Islet precursor cell (in vitro differentiated cells): Measurements from ENCODE around the gene BBX.

Experiments used
- DNase-seq: peaks from one replicate; pipeline ENCODE4 v3.0.0-alpha.2; 2018

BBX gene

DNA sequence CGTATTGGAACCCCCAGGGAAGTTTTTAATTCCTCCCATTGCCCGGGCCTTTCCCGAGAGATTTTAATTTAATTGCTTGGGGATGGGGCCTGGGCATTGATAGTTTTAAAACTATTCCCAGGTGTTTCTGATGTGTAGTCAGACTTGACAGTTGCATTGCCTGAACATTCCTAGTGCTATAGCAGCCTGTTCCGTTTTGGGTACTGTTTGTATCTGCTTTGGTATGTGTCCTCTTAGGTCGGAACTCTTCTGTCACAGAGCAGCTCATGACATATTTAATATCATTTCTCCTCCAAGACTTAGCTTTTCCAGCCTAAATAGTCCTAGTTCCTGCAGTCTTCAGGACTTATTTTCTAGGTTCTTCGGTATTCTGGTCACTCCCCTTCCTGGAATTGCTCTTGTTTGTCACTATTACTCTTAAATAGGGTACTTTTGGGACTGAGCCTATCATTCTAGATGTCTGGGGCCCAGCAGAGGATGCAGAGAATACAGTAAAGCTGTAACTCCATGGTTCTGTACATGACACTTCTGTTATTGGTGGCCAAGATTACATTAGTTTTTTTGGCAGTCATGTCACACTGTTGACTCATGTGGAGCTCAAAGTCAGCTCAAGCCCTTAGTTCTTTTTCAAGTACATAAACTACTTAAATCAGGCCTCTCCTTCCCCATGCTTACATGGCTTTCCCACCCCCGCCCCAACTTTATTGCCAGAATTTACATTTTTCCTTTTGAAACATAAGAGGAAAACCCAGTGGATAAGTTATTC is 81.5 kb downstream of the BBX start:
- DNase-seq = no peak

- DNase-seq = no peak
These were observed 89.2 kb downstream of the BBX start for GRCh38 chr3:107611775-107612469.

GRCh38 chr3:107612664-107613084 is 89.9 kb downstream of the BBX start:
- peak; percentile 64 for DNase-seq

DNA sequence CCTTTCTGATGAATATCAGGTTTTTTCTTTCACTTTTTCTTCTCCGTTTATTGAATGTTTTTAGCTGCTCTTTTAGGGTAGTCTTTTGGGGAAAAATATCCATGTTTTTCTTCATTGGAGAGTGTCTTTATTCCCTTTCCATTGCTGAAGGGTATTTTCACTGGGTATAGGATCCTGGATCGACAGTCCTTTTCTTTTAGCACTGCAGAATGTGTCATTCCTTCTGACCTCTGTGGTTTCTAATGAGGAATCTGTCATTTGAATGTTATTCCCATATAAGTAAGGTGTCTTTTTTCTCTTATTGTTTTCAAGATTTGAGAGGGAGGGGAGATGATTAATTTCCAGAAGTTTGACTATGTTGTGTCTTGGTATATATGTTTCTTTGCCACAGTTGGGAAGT is 96.8 kb downstream of the BBX start:
- no peak for DNase-seq

- DNase-seq = no peak
These were observed 97.8 kb downstream of the BBX start for GRCh38 chr3:107620534-107620933.

DNA sequence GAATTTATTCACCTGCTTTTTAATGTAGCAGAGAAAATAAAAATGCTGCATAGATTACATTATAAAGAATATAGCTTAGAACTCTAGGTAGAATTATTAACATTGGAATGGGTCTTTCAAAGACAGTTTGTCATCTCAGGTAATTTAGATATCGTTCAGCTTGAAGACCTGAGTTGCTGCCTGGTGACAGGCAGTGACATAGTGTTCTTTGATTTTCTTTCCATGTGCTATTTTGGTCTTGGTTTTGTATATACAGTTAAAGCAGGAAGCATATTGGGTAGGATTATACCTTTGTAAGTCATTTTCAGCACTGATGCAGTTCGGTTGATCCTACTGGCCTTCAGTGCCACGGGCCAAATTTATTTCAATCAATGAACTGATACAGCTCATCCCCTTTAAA is 98.7 kb downstream of the BBX start:
- DNase-seq = no peak

DNA sequence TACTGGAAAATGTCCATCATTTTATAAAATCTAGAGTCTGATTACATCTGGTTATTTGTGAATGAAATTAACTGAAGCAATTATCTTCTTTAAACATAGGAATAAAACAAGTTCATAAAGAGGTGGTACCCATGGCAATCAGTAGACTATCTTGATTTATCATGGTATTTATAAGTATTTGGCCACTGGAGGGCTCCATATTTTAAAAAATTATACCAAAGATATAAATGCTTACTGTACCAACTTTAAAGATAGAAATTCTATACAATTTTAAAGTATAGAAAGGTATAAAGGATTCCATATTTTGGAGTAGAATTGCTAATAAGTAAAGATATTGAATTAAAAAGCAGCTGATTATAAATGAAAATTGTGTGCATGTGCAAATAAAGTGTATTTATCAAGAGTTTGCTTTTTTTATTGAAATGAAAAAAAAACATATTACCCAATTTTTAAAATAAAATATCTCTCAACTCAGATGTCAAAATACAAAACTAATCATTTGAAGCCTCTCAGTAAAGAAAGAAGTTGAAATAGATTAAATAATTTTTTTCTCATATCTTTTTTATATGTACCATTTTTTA is 105.3 kb downstream of the BBX start:
- no peak for DNase-seq

- no peak for DNase-seq
These were observed 106.8 kb downstream of the BBX start for GRCh38 chr3:107629566-107629965.

DNA sequence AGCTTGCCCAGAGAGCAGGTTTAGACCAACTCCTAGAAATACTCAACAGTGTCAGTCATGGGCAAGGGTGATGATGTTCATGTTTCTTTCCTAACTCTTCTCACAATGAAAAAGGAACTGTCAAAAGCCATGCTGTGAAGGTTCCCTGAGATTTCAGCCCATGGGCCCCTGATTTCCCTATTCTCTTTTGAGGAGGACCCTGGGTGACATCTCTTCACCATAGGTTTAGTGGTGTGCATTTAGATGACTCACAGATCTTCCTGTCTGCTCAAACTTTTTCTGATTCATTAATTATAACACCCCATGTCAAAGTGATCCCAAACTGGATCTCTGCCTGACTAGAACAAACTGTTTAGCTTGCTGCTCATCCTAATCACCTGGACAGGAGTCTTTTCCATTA is 108.0 kb downstream of the BBX start:
- DNase-seq = no peak

DNA sequence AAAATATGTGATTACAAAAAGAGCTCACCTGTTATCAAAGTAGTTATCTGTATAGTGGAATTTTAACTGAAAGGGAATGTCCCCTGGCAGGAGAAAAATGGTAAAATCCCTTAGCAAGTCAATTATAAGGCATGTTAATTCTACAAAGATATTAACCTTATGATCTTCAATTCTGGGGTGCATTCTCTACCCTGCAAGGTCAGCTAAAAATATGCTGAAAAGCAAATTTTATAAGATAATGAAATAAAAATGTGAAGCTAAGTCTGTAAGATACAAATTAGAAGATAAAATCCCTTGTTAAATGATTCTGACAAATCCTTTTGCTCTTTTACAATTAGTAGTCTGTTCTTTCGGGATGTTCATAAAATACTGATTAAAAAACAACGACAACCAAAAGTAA is 109.8 kb downstream of the BBX start:
- no peak for DNase-seq

GRCh38 chr3:107633327-107634098 is 110.8 kb downstream of the BBX start:
- no peak for DNase-seq

GRCh38 chr3:107634099-107634489 is 111.3 kb downstream of the BBX start:
- no peak for DNase-seq

DNA sequence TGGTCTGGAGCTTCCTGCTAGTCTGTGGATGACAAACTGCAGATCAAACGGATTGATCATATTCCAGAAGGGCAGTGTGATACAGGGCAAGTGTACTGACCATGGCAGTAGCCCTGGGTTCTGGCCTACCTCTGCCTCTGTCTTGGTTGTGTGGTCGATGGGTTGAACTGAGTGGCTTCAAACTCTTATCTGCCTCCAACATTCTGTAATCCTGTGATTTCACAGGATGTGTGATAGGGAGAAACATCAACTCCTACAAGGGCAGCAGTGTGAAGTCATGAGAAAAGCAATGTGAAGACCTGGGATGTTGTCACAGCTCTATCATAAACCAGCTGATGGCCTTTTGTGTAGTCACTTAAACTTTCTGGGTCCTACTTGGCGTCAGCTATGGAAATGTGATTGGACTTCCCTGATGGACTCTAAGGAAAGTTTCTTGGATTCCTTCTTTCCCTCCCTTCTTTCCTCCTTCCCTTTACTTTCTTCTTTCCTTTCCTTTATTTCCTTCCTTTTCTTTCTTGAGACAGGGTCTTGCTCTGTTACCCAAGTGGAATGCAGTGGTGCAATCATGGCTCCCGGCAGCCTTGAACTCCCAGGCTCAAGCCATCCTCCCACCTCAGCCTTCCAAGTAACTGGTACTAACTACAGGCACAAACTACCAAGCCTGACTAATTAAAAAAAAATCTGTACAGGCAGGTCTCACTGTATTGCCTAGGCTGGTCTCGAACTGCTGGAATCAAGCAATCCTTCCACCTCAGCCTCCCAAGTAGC is 114.8 kb downstream of the BBX start:
- DNase-seq = no peak

GRCh38 chr3:107641572-107642307 is 119.0 kb downstream of the BBX start:
- no peak for DNase-seq

DNA sequence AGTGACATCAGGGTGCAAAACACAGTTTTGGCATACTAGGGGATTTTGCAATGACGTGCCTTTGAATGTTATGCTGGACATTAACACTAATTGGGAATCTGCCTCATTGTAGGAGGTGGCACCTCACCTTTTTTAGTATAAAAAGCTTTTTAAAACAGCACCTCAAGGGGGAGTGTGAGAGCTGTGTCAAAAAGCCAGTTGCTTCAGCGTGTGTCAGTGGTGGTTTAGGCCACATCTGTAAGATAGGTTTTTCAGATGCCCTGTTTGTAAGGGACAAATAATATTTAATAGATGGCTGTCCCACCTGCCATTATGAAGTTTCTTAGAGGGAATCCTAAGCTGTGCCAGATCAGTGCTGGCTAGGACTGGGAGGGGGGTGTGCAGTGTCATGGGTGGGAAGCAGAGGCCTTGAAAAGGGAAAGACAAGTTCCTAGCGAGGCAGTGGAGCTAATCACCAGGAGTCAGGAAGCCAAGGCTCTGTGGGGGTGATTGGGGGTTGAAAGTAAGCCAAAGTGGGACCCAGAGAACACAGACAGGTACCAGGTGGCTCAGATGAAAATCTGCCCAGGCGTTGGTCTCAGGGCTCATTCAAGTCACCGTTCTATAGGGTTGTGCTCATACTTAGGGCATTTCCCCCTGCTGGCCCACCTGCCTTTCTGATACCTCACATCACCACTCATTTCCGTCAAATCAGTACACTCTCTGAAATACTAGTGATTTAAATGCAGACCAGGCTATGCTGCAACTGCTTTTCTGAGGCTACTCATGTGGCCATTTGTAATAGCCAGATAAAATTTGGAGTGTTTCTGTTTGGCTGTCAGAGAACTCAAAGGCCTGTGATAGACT is 120.5 kb downstream of the BBX start:
- DNase-seq = no peak

- DNase-seq = no peak
These were observed 121.9 kb downstream of the BBX start for GRCh38 chr3:107644631-107645030.

DNA sequence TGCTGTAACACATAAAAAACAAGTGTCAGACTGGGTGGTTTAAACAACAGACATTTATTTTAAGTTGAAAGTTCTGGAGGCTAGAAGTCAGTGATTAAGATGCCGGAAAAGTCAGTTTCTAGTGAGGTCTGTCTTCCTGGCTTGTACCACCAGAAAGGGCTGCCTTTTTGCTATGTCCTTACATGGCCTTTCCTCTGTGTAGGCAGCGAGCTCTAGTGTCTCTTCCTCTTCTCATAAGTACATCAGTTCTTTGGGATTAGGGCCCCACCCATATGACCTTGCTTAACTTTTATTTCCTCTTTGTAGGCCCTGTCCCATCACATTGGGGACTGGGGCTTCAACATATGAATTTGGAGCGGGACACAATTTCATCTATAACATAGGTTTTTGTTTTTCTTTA is 128.0 kb downstream of the BBX start:
- no peak for DNase-seq

DNA sequence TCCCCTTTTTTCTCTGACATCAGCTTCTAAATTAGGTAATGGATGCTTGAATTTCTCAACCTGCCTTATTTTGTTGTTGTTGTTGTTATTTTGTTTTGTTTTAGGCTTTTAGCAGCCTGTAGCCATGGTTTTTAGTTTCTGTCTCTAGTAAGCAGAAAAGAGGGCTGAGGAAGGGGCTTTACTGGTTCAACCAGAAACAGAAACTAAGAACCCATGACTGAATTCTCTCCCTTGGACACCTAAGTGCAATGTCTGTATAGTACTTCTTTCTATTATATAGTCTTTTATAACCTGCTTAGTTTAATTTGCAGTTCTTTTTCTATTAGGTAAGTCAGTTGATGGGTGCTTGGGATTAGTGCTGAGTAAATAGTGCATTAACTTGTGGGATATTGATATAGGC is 129.0 kb downstream of the BBX start:
- no peak for DNase-seq

DNA sequence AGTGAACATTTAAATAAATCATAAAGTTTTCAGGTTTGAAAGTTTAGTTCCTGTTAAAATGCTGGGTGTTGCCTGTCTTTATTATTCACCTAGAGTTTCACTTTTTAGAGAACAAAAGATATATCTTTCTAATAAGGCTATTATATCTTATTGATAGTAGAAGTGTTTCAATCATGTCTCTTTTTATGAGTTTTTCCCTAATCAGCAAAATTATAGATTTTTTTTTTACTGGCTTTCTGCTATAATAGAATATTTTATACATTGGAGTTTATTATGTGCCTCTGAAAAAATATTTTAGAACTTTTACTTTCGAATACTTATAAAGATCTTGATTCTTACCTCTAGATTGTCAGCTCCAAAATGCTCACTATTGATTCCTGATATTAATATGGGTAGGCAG is 131.5 kb downstream of the BBX start:
- no peak for DNase-seq

DNA sequence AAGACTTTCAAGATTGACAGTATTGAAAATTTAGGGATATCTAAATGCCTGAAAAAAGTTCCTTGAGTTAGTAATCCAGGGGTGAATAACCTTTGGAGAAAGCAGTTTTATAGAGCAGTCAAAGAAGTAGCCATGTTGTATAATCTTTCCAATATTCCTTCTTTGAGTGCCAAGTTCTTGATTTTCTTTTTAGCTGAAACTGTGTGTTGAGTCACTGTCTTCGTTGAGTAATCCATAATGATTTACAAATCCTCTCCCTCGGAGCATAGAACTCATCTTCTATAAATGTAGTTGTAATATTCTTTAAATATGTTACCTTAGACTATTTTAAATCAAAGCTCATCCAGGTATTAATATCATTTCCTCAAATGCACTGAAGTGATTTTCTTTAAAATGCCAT is 135.2 kb downstream of the BBX start:
- DNase-seq = no peak
